ENCODE measurements around the gene KLHL1. TPM values are rescaled to one million over a fixed set of nuclear protein-coding genes. Genes with fewer than 3 reads are reported as not detected.

KLHL1 gene
- total RNA-seq, 2 donors from 2014 or later, result not detected

DNA sequence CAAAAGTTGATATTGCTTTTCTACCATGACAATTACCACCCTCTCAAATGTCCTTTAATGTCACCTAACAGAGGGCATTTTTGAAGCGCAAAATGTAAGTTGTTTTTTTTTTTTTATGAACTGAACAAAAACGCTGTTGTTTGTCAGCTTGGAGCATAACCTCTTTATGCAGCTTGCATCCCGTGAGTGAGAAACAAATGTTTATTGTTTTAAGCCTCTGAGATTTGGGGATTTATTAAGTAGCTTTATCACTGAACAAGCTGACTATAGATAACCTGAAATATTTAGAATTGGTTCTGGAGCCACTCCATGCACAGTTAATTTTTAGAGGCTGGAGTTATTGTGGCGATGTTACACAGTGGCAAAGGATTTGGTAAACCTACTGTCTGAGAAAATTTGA, 80.7 kb downstream of the KLHL1 start:
- no peak for DNase-seq (ENCODE audit: low spot score)
- intact Hi-C loops (cut with DNase I), result no loop called here

DNA sequence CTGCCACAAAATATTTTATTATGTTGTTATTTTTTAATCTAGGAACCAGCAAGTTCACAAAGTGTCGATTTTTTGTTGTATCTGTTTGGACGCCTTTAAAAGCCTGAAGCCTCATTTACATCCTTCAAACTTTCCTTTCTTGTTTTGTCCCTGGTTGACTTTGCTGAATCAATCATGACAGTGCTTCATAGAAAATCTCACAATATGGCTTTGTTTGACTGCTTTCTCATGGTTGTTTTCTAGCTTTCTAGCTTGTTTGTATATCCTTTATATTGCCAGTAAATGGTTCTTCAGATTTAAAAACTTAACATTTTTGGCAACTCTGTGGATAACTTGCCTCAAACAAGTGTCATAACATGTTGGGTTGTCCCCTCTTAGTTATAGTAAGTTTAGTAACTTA, 84.7 kb downstream of the KLHL1 start:
- no peak for DNase-seq (ENCODE audit: low spot score)
- intact Hi-C loops (cut with DNase I), result no loop called here

DNA sequence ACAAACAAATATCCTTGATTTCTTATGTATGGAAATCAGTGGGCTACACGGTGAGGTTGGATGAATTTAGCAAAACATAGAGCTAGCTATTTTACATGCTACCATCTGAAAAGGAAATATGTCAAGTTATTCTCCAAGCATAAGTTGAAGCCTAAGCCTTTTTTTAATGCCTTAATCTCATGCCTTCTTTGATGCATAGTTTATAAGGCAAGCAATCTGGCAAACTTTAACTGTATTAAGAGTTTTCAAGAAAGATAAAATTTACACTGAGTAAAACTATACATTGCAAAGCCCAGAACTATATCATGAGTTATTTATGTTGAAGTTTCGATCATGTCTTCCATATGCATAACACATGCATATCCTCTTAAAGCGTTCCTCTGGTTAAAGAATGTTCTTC, 85.6 kb downstream of the KLHL1 start:
- DNase-seq (ENCODE audit: low spot score), result no peak

DNA sequence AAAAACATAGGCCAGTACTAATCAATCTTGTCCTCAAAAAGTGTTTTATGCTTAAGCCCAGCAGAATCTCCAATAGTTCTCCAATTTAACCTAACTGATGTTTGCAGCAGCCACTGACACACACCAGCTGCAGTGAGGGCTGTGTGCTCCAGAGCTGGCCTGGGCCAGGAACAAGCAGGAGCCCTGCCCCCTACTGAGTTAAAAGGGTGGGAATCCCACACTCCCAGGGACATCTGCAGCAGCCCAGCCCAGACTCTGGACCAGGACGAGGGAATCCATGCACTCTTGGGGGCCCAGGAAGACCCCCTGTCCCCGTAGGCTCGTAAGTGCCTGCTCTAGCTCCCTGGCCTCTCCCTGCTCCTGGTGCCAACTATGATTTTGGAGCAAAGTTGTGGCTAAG, 92.1 kb downstream of the KLHL1 start:
- no peak for DNase-seq (ENCODE audit: low spot score)
- intact Hi-C loops (cut with DNase I), result no loop called here

More for the DNA sequence above, 85.6 kb downstream of the KLHL1 start:
- intact Hi-C loops (cut with DNase I), result no loop called here

GRCh38 chr13:70014337-70014736, 93.9 kb downstream of the KLHL1 start:
- intact Hi-C loops (cut with DNase I), result no loop called here
- no peak for DNase-seq (ENCODE audit: low spot score)

- intact Hi-C loops (cut with DNase I), result no loop called here
- no peak for DNase-seq (ENCODE audit: low spot score)
Measured at GRCh38 chr13:69999875-70000274, 108.4 kb downstream of the KLHL1 start.

DNA sequence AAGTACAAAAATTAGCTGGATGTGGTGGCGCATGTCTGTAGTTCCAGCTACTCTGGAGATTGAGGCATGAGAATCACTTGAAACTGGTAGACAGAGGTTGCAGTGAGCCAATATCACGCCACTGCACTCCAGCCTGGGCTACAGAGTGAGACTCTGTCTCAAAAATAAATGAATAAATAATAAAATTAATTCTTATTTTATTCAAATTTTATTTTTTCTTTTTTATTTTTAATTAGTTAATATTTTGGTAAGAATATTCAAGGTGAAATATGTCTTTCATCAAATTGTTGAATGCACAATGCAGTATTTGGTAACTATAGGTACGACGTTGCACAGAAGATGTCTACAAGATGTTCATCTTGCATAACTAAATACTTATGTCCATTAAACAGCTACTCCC, 111.2 kb downstream of the KLHL1 start:
- DNase-seq (ENCODE audit: low spot score), result no peak
- intact Hi-C loops (cut with DNase I), result no loop called here

GRCh38 chr13:69980799-69981198, 127.5 kb downstream of the KLHL1 start:
- intact Hi-C loops (cut with DNase I), result no loop called here
- no peak for DNase-seq (ENCODE audit: low spot score)

DNA sequence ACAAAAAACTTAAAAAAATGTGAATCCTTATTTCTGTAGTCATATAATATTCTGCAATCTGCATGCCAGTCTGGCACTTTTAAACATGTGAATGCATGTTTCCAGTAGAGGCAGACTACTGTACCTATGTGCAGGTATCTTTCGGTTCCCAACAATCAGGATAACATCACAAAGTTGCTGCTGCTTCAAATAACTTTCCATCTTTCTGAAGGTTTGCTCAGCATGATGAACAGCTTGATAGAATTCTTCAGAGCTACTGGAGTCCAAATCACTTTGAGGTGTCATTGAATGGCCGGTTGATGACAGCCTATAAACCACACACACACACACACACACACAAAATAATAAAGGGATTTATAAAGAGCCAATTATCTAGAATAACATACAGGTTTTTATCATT, 132.8 kb downstream of the KLHL1 start:
- intact Hi-C loops (cut with DNase I), result no loop called here
- no peak for DNase-seq (ENCODE audit: low spot score)

GRCh38 chr13:69970520-69970919, 137.7 kb downstream of the KLHL1 start:
- DNase-seq (ENCODE audit: low spot score), result no peak
- intact Hi-C loops (cut with DNase I), result no loop called here

DNA sequence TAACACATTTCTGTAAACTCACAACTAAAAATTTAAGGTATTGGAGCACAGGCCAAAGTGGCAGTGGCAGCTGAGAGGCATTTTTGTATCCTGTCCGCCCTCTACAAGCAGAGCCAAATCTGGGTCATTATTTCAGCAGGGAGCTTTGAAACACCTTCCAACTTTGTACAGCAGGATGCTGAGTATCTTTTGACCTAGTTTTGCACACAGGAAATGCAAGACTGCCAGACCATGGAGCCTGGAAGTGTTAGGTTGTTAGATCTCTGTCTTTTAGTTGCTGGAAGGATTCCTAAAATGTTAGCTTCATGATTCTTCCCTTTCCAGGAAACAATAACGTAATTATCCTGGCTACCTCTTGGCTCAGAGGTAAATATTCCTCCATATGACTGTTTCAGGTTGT, 149.2 kb downstream of the KLHL1 start:
- intact Hi-C loops (cut with DNase I), result no loop called here

GRCh38 chr13:69956839-69957238, 151.4 kb downstream of the KLHL1 start:
- intact Hi-C loops (cut with DNase I), result no loop called here

More for the DNA sequence above, 149.2 kb downstream of the KLHL1 start:
- DNase-seq (ENCODE audit: low spot score), result no peak

GRCh38 chr13:69956349-69956748, 151.9 kb downstream of the KLHL1 start:
- intact Hi-C loops (cut with DNase I), result no loop called here
- no peak for DNase-seq (ENCODE audit: low spot score)

More at GRCh38 chr13:69956839-69957238, 151.4 kb downstream of the KLHL1 start:
- no peak for DNase-seq (ENCODE audit: low spot score)

DNA sequence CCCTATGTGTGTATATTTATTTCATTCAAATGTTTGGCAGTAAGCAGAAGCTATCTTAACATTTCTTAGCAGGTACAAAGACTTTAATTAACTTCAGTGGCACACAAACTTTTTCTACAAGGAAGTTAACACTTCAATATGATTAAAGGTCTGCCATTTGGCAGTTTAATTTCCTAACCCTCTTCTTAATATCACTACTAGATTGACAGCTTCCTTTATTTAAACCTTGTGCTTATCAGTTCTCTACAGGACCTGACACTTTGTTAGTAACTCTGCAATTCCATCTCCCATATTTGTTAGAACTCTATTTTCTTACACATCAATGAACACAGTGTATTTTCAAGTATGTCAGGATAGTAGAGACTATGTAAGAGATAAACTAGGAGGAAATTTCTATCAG, 153.0 kb downstream of the KLHL1 start:
- DNase-seq (ENCODE audit: low spot score), result no peak
- intact Hi-C loops (cut with DNase I), result no loop called here

- intact Hi-C loops (cut with DNase I), result no loop called here
- DNase-seq (ENCODE audit: low spot score), result no peak
Measured at GRCh38 chr13:69951412-69951811, 156.8 kb downstream of the KLHL1 start.

DNA sequence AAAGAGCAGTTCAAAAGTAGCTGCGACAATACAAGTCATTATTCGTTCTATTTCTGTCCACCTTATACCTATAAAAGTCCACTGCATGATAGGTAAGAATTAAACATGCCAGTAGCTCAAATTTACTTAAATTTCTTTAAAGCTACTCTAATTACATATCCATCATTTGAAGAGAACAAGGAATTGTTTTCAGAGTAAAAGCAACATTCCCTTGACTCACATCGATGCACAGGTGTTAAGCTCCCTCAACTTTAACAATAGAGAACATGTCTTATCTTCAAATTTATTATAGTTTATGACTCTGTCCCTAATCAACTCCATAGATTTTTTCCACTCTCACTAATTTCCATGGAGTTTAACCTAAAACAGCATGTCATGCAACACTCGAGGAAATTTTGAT, 158.1 kb downstream of the KLHL1 start:
- intact Hi-C loops (cut with DNase I), result no loop called here
- DNase-seq (ENCODE audit: low spot score), result no peak

GRCh38 chr13:69948016-69948415, 160.2 kb downstream of the KLHL1 start:
- no peak for DNase-seq (ENCODE audit: low spot score)
- intact Hi-C loops (cut with DNase I), result no loop called here

DNA sequence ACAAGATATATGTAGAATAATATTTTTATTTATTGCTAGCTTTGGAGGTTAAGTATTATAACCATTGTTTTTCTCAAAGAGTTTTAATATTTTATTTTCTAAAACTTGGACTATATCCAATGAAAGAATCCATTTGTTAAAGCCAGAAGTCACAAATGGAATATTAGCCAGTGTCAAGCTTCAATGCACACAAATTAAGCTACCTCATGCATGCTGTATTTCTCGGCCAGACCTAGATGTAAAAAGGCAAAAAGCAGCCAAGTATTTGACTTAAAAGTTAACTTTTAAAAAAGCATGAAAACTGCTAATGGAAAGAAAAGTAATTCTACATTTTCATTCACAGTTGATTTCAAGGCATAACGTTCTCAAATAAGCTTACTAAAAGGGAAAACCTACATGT, 160.7 kb downstream of the KLHL1 start:
- intact Hi-C loops (cut with DNase I), result no loop called here
- no peak for DNase-seq (ENCODE audit: low spot score)

- intact Hi-C loops (cut with DNase I), result no loop called here
- DNase-seq (ENCODE audit: low spot score), result no peak
Measured at GRCh38 chr13:69946511-69946910, 161.7 kb downstream of the KLHL1 start.

DNA sequence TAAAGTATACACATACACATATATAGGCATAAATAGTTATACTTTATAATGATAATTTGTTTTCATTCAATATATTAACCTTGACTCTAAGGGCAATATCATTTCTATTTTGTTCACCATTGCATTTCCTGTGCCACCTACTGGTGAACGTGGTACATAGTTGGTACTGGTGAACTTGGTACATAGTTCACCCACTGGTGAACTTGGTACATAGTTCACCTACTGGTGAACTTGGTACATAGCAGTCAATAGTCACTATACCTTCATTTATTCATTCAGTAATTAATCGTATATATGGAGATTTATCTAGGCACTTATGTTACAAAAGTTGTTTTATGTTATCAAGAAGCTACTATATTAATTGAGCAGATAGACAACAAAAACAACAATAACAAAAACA, 173.2 kb downstream of the KLHL1 start:
- no peak for DNase-seq (ENCODE audit: low spot score)
- intact Hi-C loops (cut with DNase I), result no loop called here

GRCh38 chr13:69928262-69928661, 180.0 kb downstream of the KLHL1 start:
- no peak for DNase-seq (ENCODE audit: low spot score)
- intact Hi-C loops (cut with DNase I), result no loop called here

- intact Hi-C loops (cut with DNase I), result no loop called here
- DNase-seq (ENCODE audit: low spot score), result no peak
Measured at GRCh38 chr13:69921156-69921555, 187.1 kb downstream of the KLHL1 start.
